NCI-H82 treated with DMSO at 0.1 percent for 48 hours (cell line): ENCODE data around the gene PPARG.
"Not testable (repeated sequence)": the region's sequence is repeated elsewhere in the genome, so short reads cannot be mapped to it uniquely, and the experiment has no call there.

Experiments used
- DNase-seq: peaks from one replicate; lab custom pipeline; 2025; ENCODE audit not compliant: unreplicated experiment; lab: John Stamatoyannopoulos, UW

PPARG gene

GRCh38 chr3:12288182-12289129, at the start of gene PPARG:
Gene PPARG, plus strand, starts transcription at chr3:12289070. Its CDS starts 90,642 bp downstream, at chr3:12379712.
- no peak for DNase-seq

GRCh38 chr3:12239301-12239700, 49.6 kb upstream of the PPARG start:
- no peak for DNase-seq

- no peak for DNase-seq
These were observed 46.1 kb upstream of the PPARG start for GRCh38 chr3:12242772-12243171.

GRCh38 chr3:12246497-12247163, 42.2 kb upstream of the PPARG start:
- DNase-seq = no peak

GRCh38 chr3:12247411-12247810, 41.5 kb upstream of the PPARG start:
- DNase-seq = no peak

- DNase-seq = no peak
These were observed 39.4 kb upstream of the PPARG start for GRCh38 chr3:12249519-12249918.

- DNase-seq = no peak
These were observed 36.0 kb upstream of the PPARG start for GRCh38 chr3:12252889-12253288.

- DNase-seq = no peak
These were observed 35.1 kb upstream of the PPARG start for GRCh38 chr3:12253516-12254343.

- DNase-seq = no peak
These were observed 33.5 kb upstream of the PPARG start for GRCh38 chr3:12255393-12255792.

GRCh38 chr3:12258911-12259310, 30.0 kb upstream of the PPARG start:
- no peak for DNase-seq

- DNase-seq = not testable (repeated sequence)
These were observed 26.7 kb upstream of the PPARG start for GRCh38 chr3:12262173-12262572.

GRCh38 chr3:12265508-12265907, 23.4 kb upstream of the PPARG start:
- DNase-seq = no peak

- no peak for DNase-seq
These were observed 22.8 kb upstream of the PPARG start for GRCh38 chr3:12266038-12266437.

- DNase-seq = no peak
These were observed 21.4 kb upstream of the PPARG start for GRCh38 chr3:12267376-12268030.

GRCh38 chr3:12268049-12268735, 20.7 kb upstream of the PPARG start:
- no peak for DNase-seq

GRCh38 chr3:12270976-12271375, 17.9 kb upstream of the PPARG start:
- DNase-seq = no peak

- no peak for DNase-seq
These were observed 15.7 kb upstream of the PPARG start for GRCh38 chr3:12273045-12273695.

GRCh38 chr3:12275974-12276650, 12.8 kb upstream of the PPARG start:
- DNase-seq = no peak

GRCh38 chr3:12276827-12277226, 12.0 kb upstream of the PPARG start:
- DNase-seq = not testable (repeated sequence)
